Stimulated activated CD8-positive, alpha-beta memory T cell treated with anti-CD3 and anti-CD28 coated beads, Interleukin-15, amount 100 ng/mL, for 4 hours (primary cell): ENCODE measurements around the gene NKX1-1.

Source experiments
- DNase-seq, 2 donors: peaks; one replicate each; pipeline ENCODE4 v3.0.0-alpha.2; 2020; ENCODE audit warnings: low read depth in 2 of 2

NKX1-1 gene

DNA sequence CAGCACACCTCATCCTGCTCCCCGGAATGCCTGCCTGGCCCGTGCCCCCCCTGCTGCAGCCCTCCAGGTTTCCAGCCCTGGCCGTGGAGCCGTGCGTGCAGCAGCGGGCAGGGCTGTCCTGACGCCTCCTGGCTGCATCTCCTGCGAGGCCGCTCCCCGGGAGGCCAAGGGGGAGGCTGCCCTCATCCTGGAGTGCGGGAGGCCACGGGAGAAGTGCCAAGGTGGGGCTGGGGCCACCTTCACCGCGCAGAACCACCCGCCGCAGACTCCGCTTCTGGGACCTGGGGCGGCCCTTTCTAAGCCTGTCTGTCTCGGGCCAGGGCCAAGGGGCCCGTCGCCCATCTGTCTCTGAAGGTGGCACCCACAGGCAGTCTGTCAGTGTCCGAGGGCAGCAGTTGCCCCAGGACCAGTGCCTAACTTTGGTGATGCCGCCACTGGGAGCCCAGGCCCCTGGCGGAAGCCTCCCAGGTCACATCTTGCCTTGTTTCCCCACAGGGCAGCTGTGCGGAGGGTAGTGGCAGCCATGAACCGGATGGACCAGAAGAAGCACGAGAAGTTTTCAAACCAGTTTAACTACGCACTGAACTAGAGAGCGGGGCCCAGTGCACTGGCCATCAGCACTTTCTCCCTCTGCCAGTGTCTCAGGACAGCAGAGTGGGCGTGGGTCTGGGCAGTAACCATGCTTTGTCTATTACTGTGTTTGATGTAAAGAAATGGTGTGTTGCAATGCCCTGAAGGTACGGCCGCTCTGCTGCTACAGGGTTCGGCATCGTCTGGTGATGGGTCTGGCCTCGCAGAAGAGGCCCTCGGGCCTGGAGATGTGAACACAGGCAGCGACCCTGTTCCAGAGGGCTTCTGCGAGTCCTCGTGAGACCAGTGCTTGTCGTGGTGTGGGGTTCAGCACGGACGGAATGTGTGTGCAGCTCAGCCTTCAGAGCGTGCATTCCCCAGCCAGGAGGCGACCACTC is 20.6 kb downstream of the NKX1-1 start:
- DNase-seq: no peak

DNA sequence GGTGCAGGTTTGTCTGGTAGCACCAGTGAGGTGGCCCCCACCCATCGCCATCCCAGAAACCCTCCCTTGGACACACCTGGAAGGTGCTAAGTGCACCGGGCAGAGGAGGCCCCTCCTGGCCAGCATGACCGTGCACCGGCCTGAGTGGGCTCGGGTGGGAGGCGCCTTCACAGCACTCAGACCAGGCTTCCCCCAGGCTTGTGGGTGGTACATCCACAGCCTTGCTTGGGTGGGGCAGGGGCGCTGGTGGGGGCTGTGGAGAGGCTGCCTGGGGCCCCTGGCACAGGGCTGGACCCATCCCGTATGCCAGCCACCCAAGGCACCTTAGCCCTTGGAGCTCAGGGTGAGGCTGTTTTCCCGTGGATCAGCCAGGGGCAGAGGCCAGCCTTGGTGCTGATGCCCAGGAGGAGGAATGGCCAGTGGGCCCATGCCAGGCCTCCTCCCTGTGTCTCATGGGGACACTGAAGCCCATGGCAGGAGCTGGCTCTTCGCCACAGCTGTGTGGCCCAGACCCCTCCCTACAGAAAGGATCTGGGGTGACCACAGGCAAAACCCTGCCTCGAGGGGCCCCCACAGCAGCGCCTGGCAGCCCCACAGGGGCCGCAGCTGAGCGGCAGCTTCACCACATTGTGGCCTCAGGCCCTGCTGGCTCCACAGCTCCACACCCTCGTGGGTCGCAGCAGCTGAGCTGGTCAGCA is 21.4 kb downstream of the NKX1-1 start:
- DNase-seq: no peak

DNA sequence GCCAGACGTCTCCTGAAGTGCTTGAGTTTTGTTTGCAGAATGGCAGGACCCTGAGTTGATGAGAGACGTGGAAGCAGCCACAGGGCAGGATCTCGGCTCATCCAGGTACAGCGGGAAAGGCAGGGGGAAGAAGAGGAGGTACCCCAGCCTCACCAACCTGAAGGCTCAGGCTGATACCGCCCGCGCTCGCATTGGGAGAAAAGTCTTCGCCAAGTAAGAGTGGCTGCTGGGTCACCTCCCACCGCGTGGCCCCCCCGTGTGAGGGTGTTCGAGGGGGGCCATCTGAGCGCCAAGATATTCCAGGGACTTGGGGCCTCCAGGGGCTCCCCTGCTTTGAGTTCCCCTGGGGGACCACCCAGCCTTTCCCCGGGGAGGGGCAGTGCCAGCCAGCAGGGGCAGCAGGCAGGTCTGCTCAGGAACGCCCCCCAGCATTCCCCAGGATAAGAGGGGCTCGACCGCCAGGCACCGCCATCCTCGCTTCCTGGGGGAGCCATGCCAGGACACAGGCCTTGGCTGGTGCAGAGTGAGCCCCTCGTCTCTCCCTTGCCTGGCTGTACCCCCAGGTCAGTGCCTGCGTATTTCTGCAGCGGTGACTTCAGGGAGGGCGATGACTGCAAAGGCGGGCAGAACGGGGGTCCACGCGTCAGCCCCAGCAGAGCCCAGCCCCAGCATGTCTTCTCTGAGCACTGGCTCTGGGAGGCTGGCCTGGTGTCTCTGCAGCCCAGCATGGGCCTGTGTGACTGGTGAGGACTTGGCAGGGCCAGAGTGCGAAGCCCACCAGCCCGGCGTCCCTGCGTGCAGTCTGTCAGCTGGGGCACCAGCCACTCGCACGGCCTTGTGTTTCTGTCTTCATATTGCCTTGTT is 22.3 kb downstream of the NKX1-1 start:
- DNase-seq: no peak

DNA sequence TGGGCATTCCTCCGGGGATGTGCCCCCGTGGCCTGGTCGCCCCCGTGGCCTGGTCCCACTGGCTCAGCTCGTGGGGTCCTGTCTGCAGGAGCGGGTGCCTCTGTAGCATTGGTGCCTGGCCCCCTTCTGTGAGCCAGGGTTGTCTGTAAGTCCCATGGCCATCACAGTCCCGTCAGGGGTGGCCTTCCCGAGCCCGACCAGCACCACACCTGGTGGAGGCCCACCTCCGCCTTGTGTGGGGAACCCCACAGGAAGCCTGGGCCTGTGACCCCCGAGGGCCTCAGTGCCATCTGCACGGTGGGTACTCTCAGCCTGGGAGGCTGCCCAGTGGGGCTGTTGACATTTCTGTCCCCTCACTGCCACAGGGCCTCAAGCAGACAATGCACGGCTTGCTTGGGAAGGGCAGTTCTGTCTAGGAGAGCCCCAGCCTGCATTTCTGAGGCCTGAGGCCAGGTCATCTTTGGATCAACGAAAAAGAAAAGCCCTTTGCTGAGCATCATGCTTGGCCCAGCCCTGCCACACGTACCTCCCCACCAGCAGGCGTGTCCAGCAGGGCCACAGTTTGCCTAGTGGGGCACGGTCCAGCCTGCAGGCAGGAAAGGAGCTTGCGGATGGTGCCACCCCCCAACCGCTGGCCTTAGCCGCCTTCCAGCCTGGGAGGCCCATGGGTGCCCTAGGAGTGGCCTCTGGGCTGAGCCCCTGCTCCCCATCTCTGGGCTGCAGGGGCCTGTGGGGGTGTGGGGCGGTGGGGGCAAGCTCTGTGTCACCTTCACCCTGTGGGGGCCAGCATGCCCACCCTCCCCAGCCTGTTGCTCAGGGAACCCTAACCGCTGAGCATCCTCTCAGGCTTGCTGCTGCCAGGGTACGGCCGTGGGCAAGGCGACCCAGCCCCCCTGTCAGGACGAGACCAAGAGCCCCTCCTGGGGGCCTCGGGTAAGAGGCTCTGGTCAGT is 23.2 kb downstream of the NKX1-1 start:
- DNase-seq: no peak

DNA sequence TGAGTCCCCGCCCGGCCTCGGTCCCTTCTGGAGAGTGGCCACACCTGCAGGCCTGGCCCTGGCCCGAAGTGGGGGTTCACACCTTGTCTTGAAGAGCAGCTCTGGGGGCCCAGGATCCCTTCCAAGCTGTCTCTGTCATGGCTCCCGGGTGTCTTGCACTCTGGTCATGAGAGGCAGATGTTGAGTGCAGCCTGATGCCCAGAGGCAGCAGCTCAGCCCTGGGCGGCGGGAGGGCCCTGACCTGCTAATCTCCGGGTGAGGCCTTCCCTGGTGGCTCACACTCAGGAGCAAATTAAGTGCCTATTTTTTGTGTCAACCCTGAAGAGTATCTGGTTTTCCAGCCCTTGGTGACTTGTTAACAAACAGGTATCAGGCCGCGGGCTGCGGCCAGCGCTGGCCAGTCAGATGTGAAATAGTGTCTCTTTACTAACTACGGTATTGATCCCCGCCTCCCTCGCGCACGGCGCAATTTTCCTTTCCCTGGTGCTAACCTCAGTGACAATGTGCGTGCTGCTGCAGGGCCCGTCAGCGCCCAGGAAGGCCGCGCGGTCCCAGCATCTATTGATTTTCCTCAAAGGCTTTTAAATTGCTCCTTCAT is 24.2 kb downstream of the NKX1-1 start:
- no peak for DNase-seq

DNA sequence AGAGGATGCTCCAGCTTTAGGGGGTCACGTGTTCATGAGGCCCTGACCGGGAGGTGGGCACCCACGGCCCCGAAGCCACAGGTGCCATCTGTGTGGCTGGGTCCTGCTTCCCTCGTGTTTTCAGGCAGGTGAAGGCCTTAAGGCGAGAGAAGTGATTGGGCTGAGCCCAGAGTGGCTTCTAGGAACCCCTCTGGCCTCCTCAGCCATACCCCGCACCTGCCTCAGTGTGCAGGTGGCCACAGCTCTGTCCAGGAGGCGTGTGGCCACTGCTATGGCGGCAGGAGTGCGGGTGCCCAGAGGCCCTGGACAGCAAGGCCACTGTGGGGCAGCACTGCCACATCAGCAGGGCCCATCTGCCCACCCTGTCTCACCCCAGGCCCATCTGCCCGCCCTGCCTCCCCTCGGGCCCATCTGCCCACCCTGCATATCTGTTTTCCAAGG is 25.0 kb downstream of the NKX1-1 start:
- no peak for DNase-seq

DNA sequence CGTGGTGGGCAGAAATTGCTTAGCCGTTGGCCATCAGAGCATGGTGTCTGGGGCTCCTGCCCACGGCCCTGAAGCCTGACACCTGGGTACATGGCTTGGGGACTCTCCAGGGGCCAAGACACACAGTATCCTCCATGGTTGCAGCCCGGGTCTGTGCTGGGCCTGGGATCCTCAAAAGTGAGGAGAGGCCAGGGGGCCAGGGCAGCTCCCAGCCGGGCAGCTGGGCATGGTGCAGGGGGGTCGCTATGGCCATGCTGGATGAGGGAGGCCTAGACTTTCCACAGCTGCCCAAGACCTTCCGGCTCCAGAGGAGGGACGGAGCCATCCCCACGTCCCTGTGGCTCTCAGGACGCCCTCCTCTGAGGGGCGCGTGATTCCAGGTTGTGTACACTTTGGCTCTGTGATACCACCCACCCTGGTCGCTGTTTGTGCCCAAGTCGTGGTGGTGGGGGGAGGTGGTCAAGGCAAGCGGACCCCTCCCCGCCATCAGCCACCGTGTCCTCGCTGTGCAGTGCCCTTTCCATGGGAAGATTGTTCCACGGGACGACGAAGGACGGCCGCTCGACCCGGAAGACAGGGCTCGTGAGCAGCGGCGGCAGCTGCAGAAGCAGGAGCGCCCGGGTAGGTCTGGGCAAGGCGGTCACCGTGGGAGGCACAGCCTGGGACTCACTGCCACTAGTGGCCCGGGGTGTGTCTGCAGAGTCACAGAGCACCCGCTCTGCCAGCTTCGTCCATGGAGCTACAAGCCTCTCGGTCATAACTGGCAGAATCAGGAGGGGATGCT is 25.7 kb downstream of the NKX1-1 start:
- no peak for DNase-seq

DNA sequence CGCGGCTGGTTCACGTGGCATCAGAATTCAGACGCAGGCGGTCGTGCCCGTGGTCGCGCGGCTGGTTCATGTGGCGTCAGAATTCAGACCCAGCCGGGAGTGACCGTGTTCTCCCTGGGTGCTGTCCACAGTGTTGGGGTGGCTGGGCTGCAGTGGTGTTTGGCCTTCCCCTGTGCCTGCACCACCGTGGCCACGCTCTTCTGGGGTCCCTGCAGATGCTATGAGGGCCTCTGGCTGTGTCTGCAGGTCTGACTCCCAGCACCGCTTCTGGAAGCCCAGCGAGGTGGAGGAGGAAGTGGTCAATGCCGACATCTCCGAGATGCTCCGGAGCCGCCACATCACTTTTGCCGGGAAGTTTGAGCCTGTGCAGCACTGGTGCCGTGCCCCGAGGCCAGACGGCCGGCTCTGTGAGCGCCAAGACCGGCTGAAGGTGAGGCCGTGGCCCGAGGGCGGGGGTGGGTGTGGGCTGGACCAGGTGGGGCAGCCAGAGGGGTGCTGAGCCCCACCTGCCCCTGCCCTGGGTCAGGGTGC is 26.4 kb downstream of the NKX1-1 start:
- DNase-seq: no peak

DNA sequence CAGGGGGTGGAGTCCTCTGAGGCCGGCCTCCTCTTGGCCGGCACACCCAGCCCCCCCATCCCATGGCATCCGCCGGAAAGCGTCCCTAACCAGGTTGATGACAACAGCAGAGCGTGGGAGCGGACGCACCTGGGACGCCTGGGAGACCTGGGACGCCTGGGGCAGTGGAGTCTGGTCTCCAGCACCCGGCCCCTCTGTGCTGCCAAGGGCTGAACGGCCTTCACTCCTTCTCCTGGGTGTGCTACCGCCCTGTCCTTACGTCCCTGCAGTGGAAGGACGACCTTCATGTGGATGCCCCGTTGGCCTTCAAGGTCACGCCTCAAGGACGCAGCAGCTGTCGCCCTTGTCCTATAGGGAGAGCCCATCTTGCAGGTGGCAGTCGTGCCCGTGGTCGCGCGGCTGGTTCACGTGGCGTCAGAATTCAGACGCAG is 26.9 kb downstream of the NKX1-1 start:
- DNase-seq: no peak

DNA sequence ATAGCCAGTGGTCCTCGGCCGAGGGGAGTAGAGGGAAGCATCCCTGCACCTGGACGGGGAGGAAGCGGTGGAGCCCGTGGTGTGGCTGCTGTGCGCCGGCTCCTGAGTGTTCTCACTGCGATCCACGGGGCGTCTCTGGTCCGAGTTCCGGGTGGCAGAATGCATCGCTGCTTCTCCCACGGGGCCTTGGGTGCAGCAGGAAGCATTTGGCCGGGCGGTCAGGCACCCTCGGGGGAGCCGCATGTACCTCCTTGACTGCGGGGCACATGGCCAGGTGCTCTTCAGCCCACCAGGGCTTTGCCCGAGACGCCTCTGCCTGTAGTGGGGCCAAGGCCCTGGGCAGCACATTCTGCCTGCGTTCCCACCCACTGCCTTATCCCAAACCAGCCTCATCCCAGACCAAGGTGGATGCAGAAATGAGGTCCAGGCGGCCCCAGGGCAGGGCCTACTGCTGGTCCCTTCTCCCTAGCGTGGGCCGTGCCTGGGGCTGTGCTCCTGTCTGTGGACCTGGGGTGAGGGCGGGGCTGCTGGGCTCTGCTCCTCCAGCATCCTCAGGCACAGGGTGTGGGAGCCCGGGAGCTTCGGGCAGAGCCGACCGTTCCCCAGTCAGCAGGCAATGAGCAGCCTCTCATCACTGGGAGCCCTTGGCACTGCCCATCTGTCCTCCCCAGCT is 27.5 kb downstream of the NKX1-1 start:
- DNase-seq: no peak

DNA sequence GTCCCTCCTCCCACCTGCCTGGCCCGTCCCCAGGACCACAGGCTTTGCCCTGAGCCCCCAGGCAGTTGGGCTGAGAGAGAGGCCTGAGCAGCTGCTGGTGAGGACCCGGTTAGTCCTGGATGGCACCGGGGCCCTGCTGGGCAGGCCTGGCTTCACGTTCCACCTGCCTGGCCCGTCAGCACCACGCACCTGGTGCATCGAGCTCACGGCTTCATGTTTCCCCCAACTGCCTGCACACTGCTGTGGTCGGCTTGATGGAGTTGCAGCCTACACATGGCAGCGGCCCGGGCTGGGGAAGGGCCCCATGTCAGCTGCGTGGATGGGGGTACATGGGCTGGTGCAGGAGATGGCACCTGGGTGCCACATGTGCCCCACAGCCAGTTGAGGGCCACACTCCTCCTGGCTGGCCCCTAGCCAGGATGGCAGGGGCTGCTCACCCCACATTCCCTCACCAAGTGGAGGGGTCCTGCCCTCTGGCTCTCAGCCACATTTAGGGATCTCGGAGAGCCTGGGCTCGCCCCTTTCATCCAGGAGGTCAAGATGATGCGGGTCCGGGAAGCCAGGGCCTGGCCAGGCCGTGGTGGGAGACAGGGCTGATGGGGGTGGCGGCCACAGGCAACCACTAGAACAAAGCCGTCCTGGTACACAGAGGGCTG is 28.5 kb downstream of the NKX1-1 start:
- DNase-seq: no peak

DNA sequence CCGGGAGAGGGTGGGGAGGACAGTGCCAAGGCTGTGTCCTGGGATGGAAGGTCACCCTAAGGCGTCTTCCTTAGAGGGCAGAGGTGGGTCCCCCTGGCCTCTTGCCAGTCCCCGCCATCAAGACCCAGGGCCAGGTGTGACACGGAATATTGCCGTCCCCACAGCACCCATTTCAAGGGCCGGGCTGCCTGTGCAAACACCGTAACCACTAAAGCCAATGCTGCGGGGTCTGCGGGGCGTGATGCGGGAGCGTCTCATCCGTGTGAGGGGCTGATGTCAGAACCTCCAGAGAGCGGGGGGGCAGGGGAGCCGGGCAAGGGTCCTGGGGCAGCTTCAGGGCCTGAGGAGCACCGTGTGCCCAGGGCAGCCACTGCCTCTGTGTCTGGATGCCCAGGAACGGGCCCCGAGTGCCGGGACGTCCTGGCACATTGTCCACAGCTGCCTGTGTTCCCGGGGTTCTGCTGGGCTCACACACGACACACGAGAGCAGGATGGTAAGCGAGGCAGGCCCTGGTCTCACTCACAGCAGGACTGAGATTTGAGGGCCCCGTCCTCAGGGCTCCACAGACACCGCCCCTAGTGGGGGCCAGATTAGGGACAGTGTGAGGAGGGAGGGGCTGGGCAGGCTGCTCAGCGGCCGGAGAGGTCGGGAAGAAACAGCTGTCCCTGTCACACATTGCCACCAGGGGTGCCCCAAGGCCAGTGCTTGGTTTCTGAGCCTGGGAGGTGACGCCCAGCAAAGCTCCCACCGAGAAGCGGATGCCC is 29.2 kb downstream of the NKX1-1 start:
- DNase-seq: no peak

DNA sequence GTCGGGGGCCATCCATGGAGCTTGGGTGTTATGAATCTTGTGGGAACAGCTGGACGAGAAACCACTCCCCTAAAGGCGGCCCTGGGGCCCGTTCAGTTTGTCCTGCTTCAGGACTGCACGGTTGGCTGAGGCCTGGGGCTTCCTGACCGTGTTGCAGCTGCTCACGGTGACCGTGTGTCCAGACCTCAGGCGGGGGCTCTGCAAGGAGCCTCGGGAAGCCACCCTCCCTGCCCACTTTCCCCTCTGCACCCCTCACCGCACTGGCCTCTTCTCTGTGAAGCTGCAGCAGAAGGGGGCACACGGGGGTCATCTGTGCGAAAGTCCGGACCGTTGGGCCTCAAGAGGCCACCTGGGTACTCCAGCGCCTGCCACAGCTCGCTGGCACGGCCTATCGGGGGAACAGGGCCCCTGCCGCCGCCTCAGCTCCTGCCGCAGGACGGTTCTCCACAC is 29.8 kb downstream of the NKX1-1 start:
- DNase-seq: no peak

DNA sequence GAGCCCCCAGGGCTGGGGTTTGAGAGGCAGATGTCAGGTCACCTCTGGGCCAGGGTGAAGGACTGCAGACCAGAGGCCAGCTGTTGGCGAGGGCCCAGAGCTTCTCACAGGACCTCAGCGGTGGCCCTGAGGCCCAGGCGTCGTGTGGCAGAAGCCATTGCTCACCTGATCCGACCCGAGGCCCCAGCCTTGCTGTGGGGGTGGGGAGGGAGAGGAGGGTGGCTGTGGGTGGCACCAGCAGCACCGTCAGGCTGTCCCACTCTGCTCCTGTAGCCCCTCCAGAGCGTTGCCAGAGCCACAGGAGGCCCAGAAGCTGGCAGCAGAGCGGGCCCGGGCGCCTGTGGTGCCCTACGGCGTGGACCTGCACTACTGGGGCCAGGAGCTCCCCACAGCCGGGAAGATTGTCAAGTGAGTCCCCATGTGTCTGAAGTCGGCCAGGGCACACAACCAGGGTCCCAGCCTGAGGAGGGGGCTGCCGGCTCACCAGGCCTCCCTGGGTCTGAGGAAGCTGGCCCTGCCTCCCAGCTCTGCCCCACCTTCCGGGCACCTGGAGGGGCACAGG is 30.4 kb downstream of the NKX1-1 start:
- DNase-seq: no peak

DNA sequence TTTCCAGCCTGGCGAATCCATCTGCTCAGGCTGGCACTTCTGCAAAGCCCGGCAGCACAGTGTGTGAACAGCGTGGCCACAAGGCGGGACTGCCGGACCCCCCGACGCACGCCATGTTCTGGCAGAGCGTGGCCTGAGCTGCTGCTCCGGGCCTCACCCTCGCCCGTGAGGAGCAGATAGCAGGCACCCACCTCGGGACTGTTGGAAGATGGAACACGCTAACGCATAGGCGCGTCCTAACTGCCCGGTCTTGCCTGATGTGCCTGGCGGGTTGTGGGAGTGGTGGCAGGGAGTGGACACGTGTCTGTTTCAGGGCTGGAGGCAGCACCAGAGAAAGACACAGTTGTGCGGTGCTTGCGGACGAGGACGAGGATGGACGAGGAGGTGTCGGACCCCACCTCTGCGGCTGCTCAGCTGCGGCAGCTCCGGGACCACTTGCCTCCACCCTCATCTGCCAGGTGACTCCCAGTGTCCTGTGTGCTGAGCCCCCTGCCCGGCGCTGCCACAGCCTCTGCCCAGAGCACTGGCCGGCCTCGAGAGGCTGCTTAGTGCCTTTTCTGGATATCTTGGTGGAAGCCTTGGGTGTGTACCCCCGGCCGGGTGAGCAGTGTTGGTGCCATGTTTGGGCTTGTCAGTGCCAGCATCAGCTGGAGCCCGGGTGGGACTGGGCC is 31.1 kb downstream of the NKX1-1 start:
- no peak for DNase-seq

DNA sequence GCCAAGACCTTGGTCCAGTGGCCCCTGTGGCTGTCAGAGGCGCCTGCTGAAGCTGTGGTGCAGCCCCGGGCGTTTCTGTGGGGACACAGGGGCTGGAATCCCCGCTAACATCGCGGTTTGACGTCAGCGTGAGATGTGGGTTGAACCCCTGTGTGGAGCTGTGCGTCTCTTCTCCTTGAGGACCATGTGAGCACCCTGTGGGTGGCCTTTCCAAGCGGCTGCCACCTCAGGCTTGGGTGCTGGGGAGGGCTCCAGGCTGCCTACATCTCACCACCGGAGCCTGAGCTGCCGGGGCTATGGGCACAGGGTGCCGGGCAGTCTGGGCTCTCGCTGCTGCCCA is 31.6 kb downstream of the NKX1-1 start:
- DNase-seq: no peak
